NB4 (cell line): ENCODE data around the gene FOXS1.

ENCODE experiments used
- DNase-seq: peaks from one replicate; pipeline ENCODE4 v3.0.0; 2010; ENCODE audit warnings: low read depth
- H3K4me3 ChIP-seq: one replicate; pipeline ENCODE4 v1.5.1; 2011; ENCODE audit warnings: mild to moderate bottlenecking, low read depth, low read length, moderate library complexity
- CTCF ChIP-seq: IDR thresholded peaks from one replicate; pipeline ENCODE4 v1.5.1; 2012; ENCODE audit warnings: low read depth, low read length
- MAX ChIP-seq: IDR thresholded peaks from 2 replicates; pipeline ENCODE4 v1.6.1; 2011; ENCODE audit warnings: low read depth, low read length
- MYC ChIP-seq: IDR thresholded peaks from 2 replicates; pipeline ENCODE4 v1.6.1; 2011; ENCODE audit warnings: low read depth, low read length
- POLR2A ChIP-seq: IDR thresholded peaks from 2 replicates; pipeline ENCODE4 v1.6.1; 2011; ENCODE audit warnings: mild to moderate bottlenecking; ENCODE audit not compliant: insufficient read length; ENCODE audit errors: extremely low read depth

The FOXS1 gene

GRCh38 chr20:31853481-31853880 is 8.1 kb upstream of the FOXS1 start:
- H3K4me3 ChIP-seq: no peak overlapping the region
- TF ChIP-seq CTCF: no peak
- no peak for TF ChIP-seq MYC
- DNase-seq: no peak

- no peak for DNase-seq
- TF ChIP-seq POLR2A: no peak
- TF ChIP-seq MYC: no peak
- no peak for TF ChIP-seq CTCF
- no peak for TF ChIP-seq MAX
- H3K4me3 ChIP-seq: no peak overlapping the region
Measured at GRCh38 chr20:31851240-31851955, 6.0 kb upstream of the FOXS1 start.

- TF ChIP-seq CTCF: no peak
- TF ChIP-seq POLR2A: no peak
- TF ChIP-seq MAX: no peak
- TF ChIP-seq MYC: no peak
- DNase-seq: no peak
- H3K4me3 ChIP-seq: no peak overlapping the region
Measured at GRCh38 chr20:31849306-31849930, 4.0 kb upstream of the FOXS1 start.

GRCh38 chr20:31848088-31848999 is 2.9 kb upstream of the FOXS1 start:
- TF ChIP-seq POLR2A: no peak
- TF ChIP-seq MAX: no peak
- TF ChIP-seq CTCF: no peak
- TF ChIP-seq MYC: no peak
- no peak for DNase-seq

GRCh38 chr20:31846793-31847138 is 1.4 kb upstream of the FOXS1 start:
- no peak for TF ChIP-seq CTCF
- no peak for TF ChIP-seq POLR2A
- no peak for TF ChIP-seq MAX
- no peak for TF ChIP-seq MYC
- DNase-seq: no peak
- no peak overlapping the region for H3K4me3 ChIP-seq

More at GRCh38 chr20:31848088-31848999, 2.9 kb upstream of the FOXS1 start:
- H3K4me3 ChIP-seq: no peak overlapping the region
